ENCODE data around the gene C6orf62. TPM values are rescaled to one million over a fixed set of nuclear protein-coding genes. Genes with fewer than 3 reads are reported as not detected.

The C6orf62 gene
- total RNA-seq, 4 donors from 2014 or later: 58.4 to 108 (median 87.3) TPM

- no peak for TF ChIP-seq POLR2A (IDR thresholded peaks at IDR 0.05)
- TF ChIP-seq, protein P1, sequence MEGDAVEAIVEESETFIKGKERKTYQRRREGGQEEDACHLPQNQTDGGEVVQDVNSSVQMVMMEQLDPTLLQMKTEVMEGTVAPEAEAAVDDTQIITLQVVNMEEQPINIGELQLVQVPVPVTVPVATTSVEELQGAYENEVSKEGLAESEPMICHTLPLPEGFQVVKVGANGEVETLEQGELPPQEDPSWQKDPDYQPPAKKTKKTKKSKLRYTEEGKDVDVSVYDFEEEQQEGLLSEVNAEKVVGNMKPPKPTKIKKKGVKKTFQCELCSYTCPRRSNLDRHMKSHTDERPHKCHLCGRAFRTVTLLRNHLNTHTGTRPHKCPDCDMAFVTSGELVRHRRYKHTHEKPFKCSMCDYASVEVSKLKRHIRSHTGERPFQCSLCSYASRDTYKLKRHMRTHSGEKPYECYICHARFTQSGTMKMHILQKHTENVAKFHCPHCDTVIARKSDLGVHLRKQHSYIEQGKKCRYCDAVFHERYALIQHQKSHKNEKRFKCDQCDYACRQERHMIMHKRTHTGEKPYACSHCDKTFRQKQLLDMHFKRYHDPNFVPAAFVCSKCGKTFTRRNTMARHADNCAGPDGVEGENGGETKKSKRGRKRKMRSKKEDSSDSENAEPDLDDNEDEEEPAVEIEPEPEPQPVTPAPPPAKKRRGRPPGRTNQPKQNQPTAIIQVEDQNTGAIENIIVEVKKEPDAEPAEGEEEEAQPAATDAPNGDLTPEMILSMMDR (IDR thresholded peaks at IDR 0.05): no peak
- H3K27me3 ChIP-seq: no peaks in the 10 kb centered on the region
- H3K4me3 ChIP-seq (replicated peaks in 1 of 3): no peak overlapping the region
- 93 to 99% methylated on average over 3 of the region's 3 CpGs for WGBS, 2 donors
- H3K9me3 ChIP-seq: no peaks in the 10 kb centered on the region
- DNase-seq: no peak
- peaks cover 0 to 6% of the 10 kb centered on the region in 2 donors for H3K4me1 ChIP-seq
- intact Hi-C loops (cut with DNase I): loop anchor here (5.0 kb wide), 1 partner anchor 56 kb away; the partner anchor contains the start of genes ACOT13 and TDP2
- no peak overlapping the region for H3K27ac ChIP-seq
- no peaks in the 10 kb centered on the region for H3K36me3 ChIP-seq
Observed at GRCh38 chr6:24723270-24723669, 4.3 kb upstream of the C6orf62 start.

DNA sequence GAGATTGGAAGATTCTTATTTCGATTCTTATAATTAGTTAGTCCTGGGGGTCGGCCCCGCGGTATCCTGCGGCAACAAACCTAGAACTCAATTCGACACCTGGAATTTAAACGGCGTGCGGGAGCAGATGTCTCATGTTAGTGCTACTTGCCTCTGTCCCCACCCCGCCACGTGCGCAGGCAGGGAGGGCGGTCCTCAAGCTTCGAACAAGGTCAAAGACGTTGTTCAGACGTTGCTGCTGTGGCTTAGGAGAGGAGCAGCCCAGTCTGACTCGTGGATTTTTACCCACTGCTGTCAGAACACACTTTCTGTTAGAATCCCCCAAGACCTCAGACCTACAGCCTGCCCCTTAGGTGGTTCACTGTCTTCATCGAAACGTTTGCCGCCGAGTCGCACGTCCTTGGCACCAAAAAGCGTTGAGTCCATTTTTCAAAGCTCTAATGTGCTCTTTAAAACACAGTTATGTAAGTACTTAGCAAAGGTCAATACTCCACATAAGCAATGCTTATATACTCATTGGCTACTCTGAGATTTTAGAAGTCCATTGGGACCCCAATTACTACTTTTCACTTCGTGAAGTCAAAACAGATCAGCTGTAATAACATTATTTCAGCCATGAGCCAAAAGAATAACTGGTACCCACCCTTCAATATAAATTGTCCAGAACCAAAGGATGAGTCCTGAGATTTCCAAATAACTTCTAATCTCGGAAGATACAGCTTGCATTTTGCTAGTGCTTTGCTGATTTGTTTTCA is 2.7 kb upstream of the C6orf62 start:
- Histone ChIP-seq H3K4me1 (peaks cover 9 to 18% of the 10 kb centered on the region in 2 donors), H3K9me3 (no peaks in the 10 kb centered on the region), H3K27ac (peak overlapping the region; percentile 86 to 99 (median 96)), H3K4me3 (replicated peaks in 1 of 3) (peak overlapping the region; percentile 36 to 42 (median 41)), H3K27me3 (no peaks in the 10 kb centered on the region), H3K36me3 (no peaks in the 10 kb centered on the region)
- intact Hi-C loops (cut with DNase I): loop anchor here (5.0 kb wide), 1 partner anchor 54 kb away; the partner anchor contains the start of genes ACOT13 and TDP2
- peak in 1 of 2 donors; percentile 89 for DNase-seq
- WGBS, 2 donors: 5 to 10% methylated on average over 26 of the region's 26 CpGs
- TF ChIP-seq, protein P1 (IDR thresholded peaks at IDR 0.05): no peak
- TF ChIP-seq POLR2A (IDR thresholded peaks at IDR 0.05): peak; percentile 57 to 92

DNA sequence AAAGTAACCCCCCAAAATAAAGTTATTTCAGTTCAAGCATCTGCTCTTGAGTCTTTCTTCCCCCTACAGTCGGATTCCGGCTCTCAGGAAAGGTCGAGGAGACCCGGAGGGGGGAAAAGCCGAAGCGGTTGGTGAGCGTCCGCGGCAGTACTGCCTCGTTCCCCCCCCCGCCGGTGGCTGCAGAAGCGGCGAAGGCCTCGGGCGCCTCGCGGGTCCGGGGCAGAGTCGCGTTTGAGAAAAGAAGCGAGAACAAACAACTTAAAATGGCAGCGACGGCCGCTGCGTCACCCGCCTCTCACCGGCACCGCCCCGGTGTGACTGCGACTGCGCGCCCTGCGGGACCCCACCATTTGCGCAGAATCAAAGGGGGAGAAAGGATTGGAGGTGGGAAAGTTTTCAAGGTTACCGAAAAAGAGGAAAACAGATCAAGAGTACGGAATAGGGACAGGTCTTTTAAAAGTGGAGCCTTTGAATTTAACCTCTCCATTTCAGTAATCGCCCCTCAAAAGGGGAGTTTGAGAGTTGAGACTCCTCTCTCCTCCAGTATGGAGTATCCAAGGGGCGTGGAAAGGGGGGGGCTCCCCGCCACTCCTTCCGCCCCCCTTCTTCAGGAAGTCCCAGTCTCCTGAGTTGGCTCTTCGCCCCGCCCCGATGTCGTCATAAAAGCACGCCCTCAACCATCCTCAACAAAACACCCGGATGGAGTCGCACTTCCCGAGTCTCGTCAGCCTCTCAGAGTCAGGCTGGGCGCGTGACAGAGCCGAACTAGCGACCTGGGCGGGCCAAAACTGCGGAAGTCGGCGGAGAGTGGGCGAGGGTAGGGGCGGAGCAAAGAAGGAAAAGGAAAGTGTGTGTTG is 1.9 kb upstream of the C6orf62 start:
- peak; percentile 100 for DNase-seq
- peaks cover 2% of the 10 kb centered on the region in 2 donors for H3K36me3 ChIP-seq
- H3K27me3 ChIP-seq: no peaks in the 10 kb centered on the region
- WGBS, 2 donors: 0% methylated on average over 60 of the region's 60 CpGs
- peak; percentile 97 for TF ChIP-seq POLR2A (IDR thresholded peaks at IDR 0.05)
- TF ChIP-seq, protein P1 (IDR thresholded peaks at IDR 0.05): peak in 1 of 6 experiments; percentile 16
- H3K9me3 ChIP-seq: no peaks in the 10 kb centered on the region
- intact Hi-C loops (cut with DNase I): loop anchor here (5.0 kb wide), 1 partner anchor 54 kb away; the partner anchor contains the start of genes ACOT13 and TDP2
- peaks cover 16 to 25% of the 10 kb centered on the region in 2 donors for H3K4me1 ChIP-seq
- peak overlapping the region; percentile 96 to 99 (median 98) for H3K27ac ChIP-seq
- peak overlapping the region; percentile 43 to 99 (median 85) for H3K4me3 ChIP-seq (replicated peaks in 1 of 3)

GRCh38 chr6:24720131-24720603 is 1.2 kb upstream of the C6orf62 start:
- intact Hi-C loops (cut with DNase I): loop anchor here (5.0 kb wide), 1 partner anchor 53 kb away; the partner anchor contains the start of genes ACOT13 and TDP2
- H3K4me1 ChIP-seq: peaks cover 22 to 25% of the 10 kb centered on the region in 2 donors
- no peaks in the 10 kb centered on the region for H3K27me3 ChIP-seq
- peaks cover 8% of the 10 kb centered on the region in 2 donors for H3K36me3 ChIP-seq
- no peaks in the 10 kb centered on the region for H3K9me3 ChIP-seq
- 1% methylated on average over 35 of the region's 39 CpGs for WGBS, 2 donors
- no peak for TF ChIP-seq POLR2A (IDR thresholded peaks at IDR 0.05)
- TF ChIP-seq, protein P1 (IDR thresholded peaks at IDR 0.05): no peak
- peak overlapping the region; percentile 96 to 99 (median 98) for H3K27ac ChIP-seq
- DNase-seq: peak; percentile 54 to 60
- H3K4me3 ChIP-seq (replicated peaks in 1 of 3): peak overlapping the region; percentile 43 to 99 (median 85)

All from thyroid gland (tissue), 4 donors.